Dendritic cell treated with granulocyte-macrophage colony-stimulating factor and Interleukin-4, amounts not matched to agents 40 ng/mL and 50 ng/mL, for 4 days (primary cell): Measurements from ENCODE around the gene NDUFB6.
"Not testable (repeated sequence)": the region's sequence is repeated elsewhere in the genome, so short reads cannot be mapped to it uniquely, and the experiment has no call there.

ENCODE experiments used
- H3K27ac Mint-ChIP-seq: one replicate; pipeline ENCODE4 v1.8.0; 2022; ENCODE audit warnings: mild to moderate bottlenecking, mixed read lengths
- H3K27me3 Mint-ChIP-seq: one replicate; pipeline ENCODE4 v1.8.0; 2022; ENCODE audit warnings: mild to moderate bottlenecking, mixed read lengths
- H3K36me3 Mint-ChIP-seq: one replicate; pipeline ENCODE4 v1.8.0; 2022; ENCODE audit warnings: low read depth, mixed read lengths
- H3K4me1 Mint-ChIP-seq: one replicate; pipeline ENCODE4 v1.8.0; 2022; ENCODE audit warnings: low read depth, mixed read lengths
- H3K4me3 Mint-ChIP-seq: one replicate; pipeline ENCODE4 v1.8.0; 2022; ENCODE audit warnings: mild to moderate bottlenecking, moderate library complexity, mixed read lengths
- H3K9me3 Mint-ChIP-seq: one replicate; pipeline ENCODE4 v1.8.0; 2022; ENCODE audit warnings: mixed read lengths
- intact Hi-C: fragments of 100-400 bp; cut with micrococcal nuclease; formaldehyde crosslinking; loops from one replicate; pipeline ENCODE4 v1.15.0; 2022

Gene NDUFB6

GRCh38 chr9:32524892-32525708 is 47.9 kb downstream of the NDUFB6 start:
- intact Hi-C loops: loop anchor here (5.0 kb wide), 1 partner anchor 47 kb away; the partner anchor contains the start of gene NDUFB6
- H3K27me3 Mint-ChIP-seq: no peaks in the 10 kb centered on the region
- H3K4me3 Mint-ChIP-seq: peak overlapping the region; percentile 78
- H3K36me3 Mint-ChIP-seq: peaks cover 25% of the 10 kb centered on the region
- H3K27ac Mint-ChIP-seq: peak overlapping the region; percentile 90
- H3K9me3 Mint-ChIP-seq: no peaks in the 10 kb centered on the region
- H3K4me1 Mint-ChIP-seq: peaks cover 25% of the 10 kb centered on the region

- peaks cover 25% of the 10 kb centered on the region for H3K36me3 Mint-ChIP-seq
- H3K27ac Mint-ChIP-seq, H3K9me3 Mint-ChIP-seq, intact Hi-C loops, H3K27me3 Mint-ChIP-seq: not testable (repeated sequence)
- H3K4me1 Mint-ChIP-seq: peaks cover 25% of the 10 kb centered on the region
- peak overlapping the region; percentile 78 for H3K4me3 Mint-ChIP-seq
Observed at GRCh38 chr9:32524558-32524891, 48.4 kb downstream of the NDUFB6 start.

- no peak overlapping the region for H3K4me3 Mint-ChIP-seq
- no peaks in the 10 kb centered on the region for H3K27me3 Mint-ChIP-seq
- intact Hi-C loops: no loop called here
- H3K27ac Mint-ChIP-seq: no peak overlapping the region
- H3K4me1 Mint-ChIP-seq: peaks cover 25% of the 10 kb centered on the region
- no peaks in the 10 kb centered on the region for H3K9me3 Mint-ChIP-seq
- peaks cover 25% of the 10 kb centered on the region for H3K36me3 Mint-ChIP-seq
Observed at GRCh38 chr9:32523910-32524309, 49.0 kb downstream of the NDUFB6 start.

- H3K4me3 Mint-ChIP-seq: no peak overlapping the region
- H3K4me1 Mint-ChIP-seq: peaks cover 6% of the 10 kb centered on the region
- no peaks in the 10 kb centered on the region for H3K27me3 Mint-ChIP-seq
- no peak overlapping the region for H3K27ac Mint-ChIP-seq
- no peaks in the 10 kb centered on the region for H3K9me3 Mint-ChIP-seq
- H3K36me3 Mint-ChIP-seq: peaks cover 7% of the 10 kb centered on the region
- intact Hi-C loops: no loop called here
Observed at GRCh38 chr9:32518276-32518675, 54.7 kb downstream of the NDUFB6 start.

- Mint-ChIP-seq H3K4me3 (no peak overlapping the region), H3K9me3 (no peaks in the 10 kb centered on the region), H3K27me3 (no peaks in the 10 kb centered on the region), H3K36me3 (no peaks in the 10 kb centered on the region), H3K4me1 (peaks cover 8% of the 10 kb centered on the region), H3K27ac (no peak overlapping the region)
- intact Hi-C loops: no loop called here
Observed at GRCh38 chr9:32516241-32516640, 56.7 kb downstream of the NDUFB6 start.

GRCh38 chr9:32508728-32509127 is 64.2 kb downstream of the NDUFB6 start:
- H3K9me3 Mint-ChIP-seq: no peaks in the 10 kb centered on the region
- H3K4me1 Mint-ChIP-seq: peaks cover 14% of the 10 kb centered on the region
- intact Hi-C loops: no loop called here
- H3K36me3 Mint-ChIP-seq: no peaks in the 10 kb centered on the region
- H3K4me3 Mint-ChIP-seq: no peak overlapping the region
- no peaks in the 10 kb centered on the region for H3K27me3 Mint-ChIP-seq
- H3K27ac Mint-ChIP-seq: no peak overlapping the region

- Mint-ChIP-seq H3K27ac (no peak overlapping the region), H3K27me3 (no peaks in the 10 kb centered on the region), H3K9me3 (no peaks in the 10 kb centered on the region), H3K4me3 (no peak overlapping the region), H3K36me3 (peaks cover 22% of the 10 kb centered on the region), H3K4me1 (no peaks in the 10 kb centered on the region)
- intact Hi-C loops: no loop called here
Observed at GRCh38 chr9:32503008-32503407, 70.0 kb downstream of the NDUFB6 start.
